A549 (cell line): Measurements from ENCODE around the gene PNMA8B. TPM values are rescaled to one million over a fixed set of nuclear protein-coding genes. Genes with fewer than 3 reads are reported as not detected.

Experiments
- ATAC-seq, 2 experiments: fragments of 200-7000 bp in 1 of 2; fragments of >200 bp in 1 of 2; cut with Nextera tagmentation in 1 of 2; cut with Tn5 transposase in 1 of 2; 3 replicates each; pipeline versions ENCODE4 v1.8.0 to v1.9.1; 2018 to 2020; ENCODE audit warnings: mild to moderate bottlenecking in 1 of 2, moderate library complexity in 1 of 2
- CTCF ChIA-PET: fragments of 300-600 bp; sonication (Branson Sonifier 250); formaldehyde crosslinking; extraction: SDS; loops from one replicate; lab custom pipeline; 2021; ENCODE audit warnings: antibody characterized with exemption, inconsistent platforms; lab: Yijun Ruan, JAX
- POLR2A ChIA-PET: fragments of 350-600 bp; formaldehyde crosslinking; extraction: SDS; loops from one replicate; lab custom pipeline; 2021; ENCODE audit warnings: antibody characterized with exemption, inconsistent platforms; lab: Yijun Ruan, JAX
- DNase-seq, 2 experiments: peaks; one replicate each; pipeline versions ENCODE4 v3.0.0 to v3.0.0-alpha.2; 2011 to 2016; ENCODE audit warnings: low read depth in 1 of 2, low spot score in 1 of 2
- FAIRE-seq: peaks from 2 replicates; lab custom pipeline; 2011; peaks lifted over from hg19 to GRCh38; lab: Jason Lieb, UNC
- H3K27ac ChIP-seq, 2 experiments: fragments of >200 bp; sonication (Bioruptor Twin); formaldehyde crosslinking; 3 replicates each; pipeline ENCODE4 v1.5.1; 2016 to 2017
- H3K4me1 ChIP-seq: fragments of >200 bp; sonication (Bioruptor Twin); formaldehyde crosslinking; 3 replicates; pipeline ENCODE4 v1.6.1; 2016
- H3K4me2 ChIP-seq: fragments of >200 bp; sonication (Bioruptor Twin); formaldehyde crosslinking; 3 replicates; pipeline ENCODE4 v1.6.1; 2016
- H3K4me3 ChIP-seq: fragments of >200 bp; sonication (Bioruptor Twin); formaldehyde crosslinking; 3 replicates; pipeline ENCODE4 v1.5.1; 2016
- H3K9me3 ChIP-seq: fragments of >200 bp; sonication (Bioruptor Twin); formaldehyde crosslinking; 3 replicates; pipeline ENCODE4 v1.6.1; 2016
- CBX2 ChIP-seq: fragments of 200-600 bp; sonication (generic); IDR thresholded peaks from 2 replicates; pipeline ENCODE4 v1.6.1; 2016; ENCODE audit warnings: low read depth, mild to moderate bottlenecking, borderline replicate concordance
- CEBPB ChIP-seq, 2 experiments: fragments of >200 bp in 1 of 2; sonication (Bioruptor Twin) in 1 of 2; formaldehyde crosslinking in 1 of 2; IDR thresholded peaks; 2 replicates each; pipeline ENCODE4 v1.6.1; 2012 to 2016
- CTCF ChIP-seq: fragments of >200 bp; sonication (Bioruptor Twin); formaldehyde crosslinking; IDR thresholded peaks from 3 replicates; pipeline ENCODE4 v1.5.1; 2016
- EHF ChIP-seq: fragments of 250-450 bp; sonication (Bioruptor Pico); IDR thresholded peaks from 2 replicates; pipeline ENCODE4 v1.5.0; 2020; ENCODE audit warnings: mild to moderate bottlenecking
- ESRRA ChIP-seq: fragments of 150-350 bp; IDR thresholded peaks from 2 replicates; pipeline ENCODE4 v1.6.1; 2014; ENCODE audit warnings: mild to moderate bottlenecking, low read length, borderline replicate concordance
- GATA3 ChIP-seq: IDR thresholded peaks from 2 replicates; pipeline ENCODE4 v1.6.1; 2012; ENCODE audit warnings: borderline replicate concordance
- HDAC2 ChIP-seq: fragments of 200-600 bp; sonication (generic); IDR thresholded peaks from 2 replicates; pipeline ENCODE4 v1.6.1; 2016
- HOXA7 ChIP-seq: fragments of 250-450 bp; sonication (Bioruptor Pico); IDR thresholded peaks from 2 replicates; pipeline ENCODE4 v1.5.0; 2020; ENCODE audit warnings: mild to moderate bottlenecking, moderate library complexity
- HOXB5 ChIP-seq: fragments of 250-450 bp; sonication (Bioruptor Pico); IDR thresholded peaks from 2 replicates; pipeline ENCODE4 v1.5.0; 2020; ENCODE audit warnings: mild to moderate bottlenecking, moderate library complexity
- JUNB ChIP-seq: fragments of >200 bp; sonication (Bioruptor Twin); formaldehyde crosslinking; IDR thresholded peaks from 2 replicates; pipeline ENCODE4 v1.6.1; 2016
- KDM5A ChIP-seq: fragments of 200-600 bp; sonication (generic); IDR thresholded peaks from 2 replicates; pipeline ENCODE4 v1.6.1; 2016; ENCODE audit warnings: antibody characterized with exemption, mild to moderate bottlenecking
- MAFK ChIP-seq: fragments of 450-650 bp; IDR thresholded peaks from 2 replicates; pipeline ENCODE4 v1.6.1; 2014; ENCODE audit not compliant: partially characterized antibody
- NFE2L2 ChIP-seq: fragments of 150-350 bp; conservative IDR thresholded peaks from 2 replicates; pipeline ENCODE4 v1.6.1; 2014; ENCODE audit warnings: low read length
- NPAS2 ChIP-seq: fragments of 250-450 bp; sonication (Bioruptor Pico); IDR thresholded peaks from 2 replicates; pipeline ENCODE4 v1.8.0; 2022; ENCODE audit warnings: mild to moderate bottlenecking, moderate library complexity, borderline replicate concordance
- NR3C1 ChIP-seq: fragments of >200 bp; sonication (Bioruptor Twin); formaldehyde crosslinking; IDR thresholded peaks from 3 replicates; pipeline ENCODE4 v1.6.1; 2017
- POLR2A ChIP-seq: IDR thresholded peaks from 2 replicates; pipeline ENCODE4 v1.6.1; 2012; ENCODE audit warnings: mild to moderate bottlenecking, low read length
- RAD21 ChIP-seq, 2 experiments: fragments of >200 bp in 1 of 2; sonication (Bioruptor Twin) in 1 of 2; formaldehyde crosslinking in 1 of 2; IDR thresholded peaks in 1 of 2; conservative IDR thresholded peaks in 1 of 2; 2 replicates in 1 of 2; 3 replicates in 1 of 2; pipeline ENCODE4 v1.6.1; 2012 to 2018; ENCODE audit warnings: inconsistent platforms in 1 of 2
- REST ChIP-seq: fragments of 200-600 bp; sonication (generic); IDR thresholded peaks from 2 replicates; pipeline ENCODE4 v1.6.1; 2016; ENCODE audit warnings: antibody characterized with exemption, mild to moderate bottlenecking, moderate library complexity
- RNF2 ChIP-seq: fragments of 200-600 bp; sonication (generic); IDR thresholded peaks from 2 replicates; pipeline ENCODE4 v1.6.1; 2016; ENCODE audit warnings: low read depth, mild to moderate bottlenecking, antibody characterized with exemption, moderate library complexity, borderline replicate concordance
- SMC3 ChIP-seq: fragments of >200 bp; sonication (Bioruptor Twin); formaldehyde crosslinking; IDR thresholded peaks from 3 replicates; pipeline ENCODE4 v1.6.1; 2018; ENCODE audit warnings: inconsistent platforms
- SREBF2 ChIP-seq: fragments of 450-650 bp; IDR thresholded peaks from 2 replicates; pipeline ENCODE4 v1.6.1; 2014; ENCODE audit warnings: mild to moderate bottlenecking, moderate library complexity
- TFCP2L1 ChIP-seq: fragments of 250-450 bp; sonication (Bioruptor Pico); IDR thresholded peaks from 2 replicates; pipeline ENCODE4 v1.5.0; 2021; ENCODE audit warnings: mild to moderate bottlenecking
- TP53 ChIP-seq: fragments of 250-450 bp; sonication (Bioruptor Pico); IDR thresholded peaks from 2 replicates; pipeline ENCODE4 v1.5.0; 2021; ENCODE audit warnings: mild to moderate bottlenecking, moderate library complexity
- ZSCAN20 ChIP-seq: fragments of 250-450 bp; sonication (Bioruptor Pico); IDR thresholded peaks from 2 replicates; pipeline ENCODE4 v1.8.0; 2022; ENCODE audit warnings: mild to moderate bottlenecking, moderate library complexity
- WGBS: methylation state at CpG from one replicate; pipeline ENCODE4 v1.1.6; 2017; ENCODE audit errors: missing lambda C conversion rate; 5-methylcytosine and 5-hydroxymethylcytosine counted together
- polyA plus RNA-seq, 4 experiments: library from polyadenylated mRNA; depleted of rRNA in 3 of 4; stranded (reverse); fragments of >200 nt; fragmentation: RNase III in 1 of 4; extraction: RNeasy Plus Mini Kit Qiagen cat#74134 plus additional on column Dnase treatment in 1 of 4; gene quantifications; 2 replicates in 3 of 4; 3 replicates in 1 of 4; pipeline ENCODE4 v1.2.3, GENCODE V29; 2011 to 2017
- TF ChIP-seq, protein P1 (sequence below): IDR thresholded peaks from 2 replicates; pipeline ENCODE4 v1.6.1; 2012; ENCODE audit warnings: low read depth, borderline replicate concordance
- TF ChIP-seq, protein P2 (sequence below): IDR thresholded peaks from 2 replicates; pipeline ENCODE4 v1.6.1; 2012

Gene PNMA8B
- polyA plus RNA-seq, 2 of the 4 experiments (the other 2 are of a cell fraction), result not detected

GRCh38 chr19:46460055-46460454 is 35.6 kb downstream of the PNMA8B start:
- Histone ChIP-seq H3K9me3 (no peaks in the 10 kb centered on the region), H3K4me2 (no peak overlapping the region), H3K27ac (no peak overlapping the region), H3K4me3 (no peak overlapping the region), H3K4me1 (no peaks in the 10 kb centered on the region)
- ChIA-PET POLR2A (no interaction called here), CTCF (interaction anchor here (0.9 to 3.5 kb wide), 8 partner anchors 26 to 113 kb away, joined by 3 to 18 read pairs (median 4); partner anchors contain the start of gene PPP5C)
- no peak for DNase-seq
- ATAC-seq, result no peak
- 58% methylated on average over 2 of the region's 2 CpGs for WGBS
- no peak for TF ChIP-seq GATA3
- TF ChIP-seq SREBF2, result no peak
- no peak for TF ChIP-seq ZSCAN20 (CRISPR knock-in tag)
- TF ChIP-seq, protein P1, sequence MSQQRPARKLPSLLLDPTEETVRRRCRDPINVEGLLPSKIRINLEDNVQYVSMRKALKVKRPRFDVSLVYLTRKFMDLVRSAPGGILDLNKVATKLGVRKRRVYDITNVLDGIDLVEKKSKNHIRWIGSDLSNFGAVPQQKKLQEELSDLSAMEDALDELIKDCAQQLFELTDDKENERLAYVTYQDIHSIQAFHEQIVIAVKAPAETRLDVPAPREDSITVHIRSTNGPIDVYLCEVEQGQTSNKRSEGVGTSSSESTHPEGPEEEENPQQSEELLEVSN, result no peak
- TF ChIP-seq REST, result no peak
- TF ChIP-seq JUNB, result no peak
- no peak for TF ChIP-seq RNF2
- no peak for TF ChIP-seq RAD21 (conservative IDR thresholded peaks at IDR 0.05 in 1 of 2, IDR thresholded peaks at IDR 0.05 in 1 of 2)
- no peak for TF ChIP-seq TP53 (CRISPR knock-in tag)
- no peak for TF ChIP-seq SMC3
- TF ChIP-seq NFE2L2, result no peak
- TF ChIP-seq, protein P2, sequence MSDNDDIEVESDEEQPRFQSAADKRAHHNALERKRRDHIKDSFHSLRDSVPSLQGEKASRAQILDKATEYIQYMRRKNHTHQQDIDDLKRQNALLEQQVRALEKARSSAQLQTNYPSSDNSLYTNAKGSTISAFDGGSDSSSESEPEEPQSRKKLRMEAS, result no peak
- TF ChIP-seq NR3C1, result no peak
- TF ChIP-seq NPAS2, result no peak
- TF ChIP-seq HOXB5 (CRISPR knock-in tag), result no peak
- TF ChIP-seq, all 56 proteins: peak for 0
- no peak for FAIRE-seq

DNA sequence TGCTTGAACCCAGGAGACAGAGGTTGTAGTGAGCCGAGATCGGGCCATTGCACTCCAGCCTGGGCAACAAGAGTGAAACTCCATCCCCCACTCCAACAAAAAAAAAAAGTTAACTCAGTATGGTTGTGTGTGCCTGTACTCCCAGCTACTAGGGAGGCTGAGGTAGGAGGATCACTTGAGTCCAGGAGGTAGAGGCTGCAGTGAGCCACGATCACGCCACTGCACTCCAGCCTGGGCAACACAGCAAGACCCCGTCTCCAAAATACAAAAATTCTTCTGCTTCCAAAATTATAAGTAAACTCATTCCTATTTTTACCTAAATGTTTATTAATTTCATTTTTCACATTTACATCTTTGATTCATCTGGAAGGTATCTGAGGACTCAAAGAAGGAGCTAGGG is 38.7 kb downstream of the PNMA8B start:
- Histone ChIP-seq H3K9me3 (no peaks in the 10 kb centered on the region), H3K4me2 (no peak overlapping the region), H3K4me3 (no peak overlapping the region), H3K4me1 (no peaks in the 10 kb centered on the region), H3K27ac (no peak overlapping the region)
- ChIA-PET POLR2A (no interaction called here), CTCF (interaction anchor here (0.6 to 2.7 kb wide), 12 partner anchors 9 to 1427 kb away, joined by 3 to 8 read pairs (median 4); no protein-coding TSS in a partner anchor)
- no peak for ATAC-seq
- no peak for TF ChIP-seq CTCF
- no peak for TF ChIP-seq HOXA7 (CRISPR knock-in tag)
- no peak for TF ChIP-seq CBX2
- no peak for TF ChIP-seq POLR2A
- no peak for TF ChIP-seq TFCP2L1 (CRISPR knock-in tag)
- TF ChIP-seq NPAS2, result no peak
- TF ChIP-seq MAFK, result no peak
- TF ChIP-seq ESRRA, result no peak
- TF ChIP-seq HDAC2, result no peak
- TF ChIP-seq, protein P2, result no peak
- TF ChIP-seq CEBPB (IDR thresholded peaks at IDR 0.05), result no peak
- TF ChIP-seq EHF, result no peak
- TF ChIP-seq RAD21 (conservative IDR thresholded peaks at IDR 0.05 in 1 of 2, IDR thresholded peaks at IDR 0.05 in 1 of 2), result no peak
- TF ChIP-seq KDM5A, result no peak
- no peak for DNase-seq
- no peak for FAIRE-seq
- 92% methylated on average over 5 of the region's 5 CpGs for WGBS
